Activated CD4-positive, alpha-beta T cell treated with anti-CD3 and anti-CD28 coated beads, Interleukin-2, amount 10 ng/mL, durations not matched to agents 7 days and 5 days (primary cell): ENCODE results near the gene CEACAM1. TPM values are rescaled to one million over a fixed set of nuclear protein-coding genes. Genes with fewer than 3 reads are reported as not detected.
"Not testable (repeated sequence)": the region's sequence is repeated elsewhere in the genome, so short reads cannot be mapped to it uniquely, and the experiment has no call there.

Experiments used
- CTCF ChIA-PET: fragments of 350-600 bp; sonication (Branson Sonifier 250); formaldehyde crosslinking; loops from one replicate; lab custom pipeline; 2021; ENCODE audit warnings: antibody characterized with exemption; lab: Charles Lee
- POLR2A ChIA-PET: fragments of 350-600 bp; sonication (Branson Sonifier 250); formaldehyde crosslinking; loops from one replicate; lab custom pipeline; 2021; ENCODE audit warnings: antibody characterized with exemption; lab: Charles Lee
- DNase-seq: peaks from one replicate; pipeline ENCODE4 v3.0.0-alpha.2; 2020
- H3K27ac Mint-ChIP-seq: one replicate; pipeline ENCODE4 v1.8.0; 2021; ENCODE audit warnings: mild to moderate bottlenecking, moderate library complexity, mixed read lengths
- H3K27me3 Mint-ChIP-seq: one replicate; pipeline ENCODE4 v1.8.0; 2021; ENCODE audit warnings: mixed read lengths
- H3K36me3 Mint-ChIP-seq: one replicate; pipeline ENCODE4 v1.8.0; 2021; ENCODE audit warnings: low read depth, mixed read lengths
- H3K4me1 Mint-ChIP-seq: one replicate; pipeline ENCODE4 v1.8.0; 2021; ENCODE audit warnings: mixed read lengths
- H3K4me3 Mint-ChIP-seq: one replicate; pipeline ENCODE4 v1.8.0; 2021; ENCODE audit warnings: mild to moderate bottlenecking, moderate library complexity, mixed read lengths
- H3K9me3 Mint-ChIP-seq: one replicate; pipeline ENCODE4 v1.8.0; 2021; ENCODE audit warnings: mixed read lengths
- total RNA-seq, 2 experiments: library from RNA; stranded (reverse); gene quantifications; one replicate each; pipeline ENCODE4 v1.2.3, GENCODE V29; 2021

CEACAM1 gene
- total RNA-seq, 2 experiments from 2014 or later, result 21.0 to 22.2 TPM

DNA sequence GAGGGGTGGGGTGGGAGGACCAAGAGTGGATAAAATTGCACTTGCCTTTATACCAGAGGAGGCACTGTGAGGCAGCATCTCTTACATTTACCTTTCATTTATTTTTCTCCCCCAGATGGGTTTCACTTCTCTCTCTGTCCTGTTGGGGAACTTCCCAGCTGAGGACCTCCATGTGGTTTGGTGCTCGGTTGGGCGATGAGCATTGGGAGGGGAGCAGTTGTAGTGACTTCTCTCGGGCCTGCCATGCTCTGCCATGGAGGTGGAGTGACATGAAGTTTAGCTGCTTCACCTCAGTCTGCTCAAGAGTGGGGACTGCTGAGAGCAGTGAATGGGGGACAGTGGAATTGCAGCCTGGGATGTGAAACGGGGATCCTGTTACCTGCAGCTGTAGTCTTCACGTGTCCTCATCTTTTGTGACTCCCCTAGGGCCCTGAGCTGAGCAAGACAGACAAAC lies 62.4 kb downstream of the CEACAM1 start:
- peaks cover 25% of the 10 kb centered on the region for H3K4me1 Mint-ChIP-seq
- no peak overlapping the region for H3K4me3 Mint-ChIP-seq
- no peak for DNase-seq
- peaks cover 1% of the 10 kb centered on the region for H3K27me3 Mint-ChIP-seq
- H3K9me3 Mint-ChIP-seq, result no peaks in the 10 kb centered on the region
- CTCF ChIA-PET, result interaction anchor here (1.2 to 2.5 kb wide), 3 partner anchors 25 to 63 kb away, joined by 3 to 12 read pairs (median 9); partner anchors contain the start of gene CEACAM1
- POLR2A ChIA-PET, result no interaction called here
- no peaks in the 10 kb centered on the region for H3K36me3 Mint-ChIP-seq
- no peak overlapping the region for H3K27ac Mint-ChIP-seq

DNA sequence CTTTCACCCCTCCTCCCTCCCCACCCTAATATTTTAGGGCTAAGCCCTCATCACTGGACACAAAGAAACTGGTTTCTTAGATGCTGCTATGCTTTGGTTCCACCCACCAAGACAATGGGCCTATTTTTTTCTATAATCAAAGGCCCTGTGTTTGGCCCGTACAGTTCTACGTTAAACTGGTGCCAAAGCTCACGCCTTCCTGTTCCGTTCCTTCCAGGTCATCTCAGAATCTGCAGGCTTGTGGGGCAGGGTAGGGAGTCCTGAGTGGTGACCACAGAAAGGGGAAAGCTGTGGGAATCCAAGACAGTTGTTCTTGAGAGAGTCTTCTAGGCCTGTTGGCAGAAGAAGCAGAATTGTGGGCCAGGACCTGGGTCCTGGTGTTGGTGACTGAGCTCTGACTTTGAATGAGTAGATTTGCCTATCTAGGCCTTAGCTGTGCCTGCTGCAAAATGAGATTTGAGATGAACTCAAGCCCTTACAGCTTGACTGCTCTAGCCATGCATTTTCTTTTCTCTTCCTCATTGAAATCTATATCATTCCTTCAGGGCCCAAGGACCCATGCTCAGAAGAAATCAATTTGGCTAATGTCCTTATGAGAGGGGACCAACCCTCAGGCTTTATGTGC lies 66.5 kb downstream of the CEACAM1 start:
- Mint-ChIP-seq H3K36me3 (no peaks in the 10 kb centered on the region), H3K4me3 (no peak overlapping the region), H3K27ac (no peak overlapping the region), H3K9me3 (no peaks in the 10 kb centered on the region), H3K27me3 (peaks cover 3% of the 10 kb centered on the region), H3K4me1 (peaks cover 8% of the 10 kb centered on the region)
- POLR2A ChIA-PET, result no interaction called here
- CTCF ChIA-PET, result interaction anchor here (1.0 to 1.1 kb wide), 2 partner anchors 12 to 67 kb away, joined by 3 to 4 read pairs; no protein-coding TSS in a partner anchor
- no peak for DNase-seq

DNA sequence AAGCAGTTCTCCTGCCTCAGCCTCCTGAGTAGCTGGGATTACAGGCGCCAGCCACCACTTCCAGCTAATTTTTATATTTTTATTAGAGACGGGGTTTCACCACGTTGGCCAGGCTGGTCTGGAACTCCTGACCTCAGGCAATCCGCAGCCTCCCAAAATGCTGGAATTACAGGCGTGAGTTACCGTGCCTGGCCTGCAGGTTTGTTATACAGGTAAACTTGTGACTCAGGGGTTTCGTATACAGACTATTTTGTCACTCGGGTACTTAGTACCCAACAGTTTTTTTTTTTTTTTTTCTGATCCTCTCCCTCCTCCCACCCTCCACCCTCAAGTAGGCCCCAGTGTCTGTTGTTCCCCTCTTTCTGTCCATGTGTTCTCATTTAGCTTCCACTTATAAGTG lies 67.0 kb downstream of the CEACAM1 start:
- H3K9me3 Mint-ChIP-seq, H3K4me3 Mint-ChIP-seq, POLR2A ChIA-PET, H3K27me3 Mint-ChIP-seq, DNase-seq, H3K36me3 Mint-ChIP-seq, H3K27ac Mint-ChIP-seq, H3K4me1 Mint-ChIP-seq: not testable (repeated sequence)
- CTCF ChIA-PET, result interaction anchor here (1.0 to 1.1 kb wide), 2 partner anchors 11 to 68 kb away, joined by 3 to 4 read pairs; no protein-coding TSS in a partner anchor

DNA sequence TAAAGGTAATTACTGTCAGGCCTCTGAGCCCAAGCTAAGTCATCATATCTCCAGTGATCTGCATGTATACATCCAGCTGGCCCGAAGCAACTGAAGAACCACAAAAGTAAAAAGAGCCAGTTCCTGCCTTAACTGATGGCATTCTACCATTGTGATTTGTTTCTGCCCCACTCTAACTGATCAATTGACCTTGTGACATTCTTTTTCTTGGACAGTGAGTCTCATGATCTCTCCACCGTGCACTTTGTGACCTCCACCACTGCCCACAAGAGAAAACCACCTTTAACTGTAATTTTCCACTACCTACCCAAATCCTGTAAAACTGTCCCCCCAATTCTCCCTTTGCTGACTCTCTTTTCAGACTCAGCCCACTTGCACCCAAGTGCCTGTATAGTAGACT lies 68.4 kb downstream of the CEACAM1 start:
- DNase-seq, result no peak
- Mint-ChIP-seq H3K4me1 (peaks cover 10% of the 10 kb centered on the region), H3K27ac (no peak overlapping the region), H3K27me3 (peaks cover 5% of the 10 kb centered on the region), H3K9me3 (no peaks in the 10 kb centered on the region), H3K4me3 (no peak overlapping the region), H3K36me3 (no peaks in the 10 kb centered on the region)
- CTCF ChIA-PET, result interaction anchor here (1.0 kb wide), 2 partner anchors 10 to 12 kb away, joined by 3 to 4 read pairs; no protein-coding TSS in a partner anchor
- POLR2A ChIA-PET, result no interaction called here

Other genes with a start within 250 kb of the CEACAM1 start
- gene PRR19, start 226.3 kb downstream of the CEACAM1 start, total RNA-seq, result under 1 TPM; 0.54 to 0.62 TPM
- gene PAFAH1B3, start 225.9 kb downstream of the CEACAM1 start, total RNA-seq, result 10 to 100 TPM; 43.5 to 46.6 TPM
- gene TMEM145, start 215.2 kb downstream of the CEACAM1 start, total RNA-seq, result not detected
- 1 to 10 TPM; 3.3 to 3.7 TPM for gene MEGF8, start 202.8 kb downstream of the CEACAM1 start, total RNA-seq
- not detected for gene CNFN, start 138.2 kb downstream of the CEACAM1 start, total RNA-seq
- 10 to 100 TPM; 27.7 to 29.5 TPM for gene LIPE, start 101.1 kb downstream of the CEACAM1 start, total RNA-seq
- gene CXCL17, start 85.5 kb downstream of the CEACAM1 start, total RNA-seq, result not detected
- gene CEACAM8, start 66.4 kb upstream of the CEACAM1 start, total RNA-seq, result not detected
- not detected for gene PSG3, start 212.0 kb upstream of the CEACAM1 start, total RNA-seq
- not detected for gene PSG8, start 237.2 kb upstream of the CEACAM1 start, total RNA-seq